Measurements from ENCODE around the gene LRRK2. TPM values are rescaled to one million over a fixed set of nuclear protein-coding genes. Genes with fewer than 3 reads are reported as not detected.

Gene LRRK2
- total and polyA plus RNA-seq, 10 of the 15 experiments (the other 5 are each of a cell fraction or from before 2014, with no cell fraction given), result 0.80 to 32.6 (median 1.4) TPM

DNA sequence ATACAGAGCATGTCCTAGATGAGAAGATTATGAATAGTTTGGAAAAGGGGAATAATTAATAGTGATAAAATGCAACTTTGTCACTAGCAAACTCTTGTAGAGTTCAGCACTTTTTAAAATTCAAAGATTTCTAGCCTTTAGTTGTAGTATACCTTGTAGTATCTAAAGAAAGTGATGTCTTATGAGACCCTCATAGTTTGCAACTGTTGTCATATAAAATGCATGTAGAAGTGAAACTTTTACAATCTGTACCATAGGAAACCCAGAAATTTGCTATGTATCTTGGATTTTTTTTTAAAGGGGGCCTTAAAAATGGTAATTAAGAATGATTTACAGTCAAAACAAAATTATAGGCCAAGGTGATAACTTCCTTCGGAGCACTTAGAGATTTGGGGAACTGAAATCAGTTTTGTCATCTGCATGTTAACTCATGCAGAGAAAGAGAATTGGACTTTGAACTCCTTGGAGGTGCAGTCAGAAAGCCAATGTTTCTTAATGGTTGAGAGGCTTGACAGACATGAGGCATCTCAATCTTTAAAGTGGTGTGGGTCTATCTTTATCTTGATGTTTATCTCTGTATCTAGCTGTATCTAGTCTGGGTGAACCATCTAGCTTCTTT is 1.3 kb downstream of the LRRK2 start (continued):
- TF ChIP-seq ZNF274 (IDR thresholded peaks at IDR 0.05; ENCODE audit: insufficient read depth, insufficient read length) (no peak), MTA2 (IDR thresholded peaks at IDR 0.05; ENCODE audit: low read depth) (peak; percentile 98), MYB (IDR thresholded peaks at IDR 0.05; ENCODE audit: borderline replicate concordance, low read depth, low read length) (no peak), RBBP5 (conservative IDR thresholded peaks at IDR 0.05) (no peak), CHD4 (IDR thresholded peaks at IDR 0.05) (no peak)

DNA sequence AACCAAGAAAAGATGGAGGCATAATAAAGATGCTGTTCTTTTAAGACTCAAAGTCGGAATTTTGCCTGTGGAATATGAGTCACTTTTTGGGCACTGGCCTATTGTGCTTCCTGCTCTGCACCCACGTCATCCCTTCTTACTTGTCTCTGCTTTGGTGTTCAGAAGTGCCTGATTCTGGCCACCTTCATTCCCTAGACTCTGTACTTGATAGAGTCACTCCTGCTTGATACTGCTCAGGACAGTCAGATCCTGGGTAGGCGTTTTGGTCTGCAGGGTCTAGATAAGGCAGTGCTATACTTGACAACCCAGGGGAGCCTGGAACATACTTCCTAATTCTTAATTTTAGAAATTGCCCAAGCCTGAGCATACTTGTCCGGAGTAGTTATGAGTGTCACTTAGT is 1.9 kb downstream of the LRRK2 start:
- CTCF ChIA-PET, result interaction anchor here (0.9 to 1.5 kb wide), 2 partner anchors 33 to 42 kb away, joined by 4 to 5 read pairs; no protein-coding TSS in a partner anchor
- in situ Hi-C loops (cut with MboI) (loop anchor here (5.0 kb wide), 1 partner anchor 59 kb away; no protein-coding TSS in a partner anchor), intact Hi-C loops (cut with micrococcal nuclease; ENCODE audit: unreplicated experiment) (loop anchor here (1.0 to 10.0 kb wide), 7 partner anchors 33 to 612 kb away; partner anchors contain the start of gene ABCD2)
- DNase-seq (ENCODE audit: low read depth, low spot score) (no peak), FAIRE-seq (no peak), ATAC-seq (peak; percentile 37)
- Histone ChIP-seq H3K9me3 (replicated peaks; ENCODE audit: control insufficient read depth, insufficient read depth, low read length) (no peaks in the 10 kb centered on the region; the same call in 1 of the 3 replicates), H3K27ac (ENCODE audit: control insufficient read depth, insufficient read depth) (no peak overlapping the region), H2AFZ (ENCODE audit: control insufficient read depth, low read depth, low read length) (no peak overlapping the region), H3K79me2 (ENCODE audit: control insufficient read depth, insufficient read depth, low read length) (no peaks in the 10 kb centered on the region), H3K27me3 (replicated peaks in 1 of 2; ENCODE audit: control insufficient read depth in 2 of 2, insufficient read depth in 2 of 2, low read length in 1 of 2) (peaks cover 0 to 17% of the 10 kb centered on the region in 2 experiments; a peak in 1 of 4 replicates), H3K4me1 (ENCODE audit: control insufficient read depth, insufficient read depth, low read length) (peaks cover 9% of the 10 kb centered on the region), H3K4me2 (ENCODE audit: control insufficient read depth, insufficient read depth) (peak overlapping the region; percentile 73), H4K20me1 (ENCODE audit: control insufficient read depth, insufficient read depth) (no peaks in the 10 kb centered on the region), H3K4me3 (peak overlapping the region; percentile 23; the same call in 1 of the 2 replicates), H3K9ac (ENCODE audit: control insufficient read depth, insufficient read depth, low read length) (no peak overlapping the region), H3K36me3 (ENCODE audit: control insufficient read depth in 2 of 2, insufficient read depth in 2 of 2, low read length in 1 of 2) (no peaks in the 10 kb centered on the region)
- SMC1A ChIA-PET (ENCODE audit: uncharacterized antibody, unreplicated experiment), result interaction anchor here (0.8 to 2.2 kb wide), 11 partner anchors 12 to 109 kb away, joined by 3 to 17 read pairs (median 5); no protein-coding TSS in a partner anchor
- TF ChIP-seq, protein P1, sequence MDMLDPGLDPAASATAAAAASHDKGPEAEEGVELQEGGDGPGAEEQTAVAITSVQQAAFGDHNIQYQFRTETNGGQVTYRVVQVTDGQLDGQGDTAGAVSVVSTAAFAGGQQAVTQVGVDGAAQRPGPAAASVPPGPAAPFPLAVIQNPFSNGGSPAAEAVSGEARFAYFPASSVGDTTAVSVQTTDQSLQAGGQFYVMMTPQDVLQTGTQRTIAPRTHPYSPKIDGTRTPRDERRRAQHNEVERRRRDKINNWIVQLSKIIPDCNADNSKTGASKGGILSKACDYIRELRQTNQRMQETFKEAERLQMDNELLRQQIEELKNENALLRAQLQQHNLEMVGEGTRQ (IDR thresholded peaks at IDR 0.05; ENCODE audit: borderline replicate concordance, low read depth, low read length), result no peak
- TF ChIP-seq RB1 (IDR thresholded peaks at IDR 0.05; ENCODE audit: borderline replicate concordance), result no peak
- TF ChIP-seq, protein P2, sequence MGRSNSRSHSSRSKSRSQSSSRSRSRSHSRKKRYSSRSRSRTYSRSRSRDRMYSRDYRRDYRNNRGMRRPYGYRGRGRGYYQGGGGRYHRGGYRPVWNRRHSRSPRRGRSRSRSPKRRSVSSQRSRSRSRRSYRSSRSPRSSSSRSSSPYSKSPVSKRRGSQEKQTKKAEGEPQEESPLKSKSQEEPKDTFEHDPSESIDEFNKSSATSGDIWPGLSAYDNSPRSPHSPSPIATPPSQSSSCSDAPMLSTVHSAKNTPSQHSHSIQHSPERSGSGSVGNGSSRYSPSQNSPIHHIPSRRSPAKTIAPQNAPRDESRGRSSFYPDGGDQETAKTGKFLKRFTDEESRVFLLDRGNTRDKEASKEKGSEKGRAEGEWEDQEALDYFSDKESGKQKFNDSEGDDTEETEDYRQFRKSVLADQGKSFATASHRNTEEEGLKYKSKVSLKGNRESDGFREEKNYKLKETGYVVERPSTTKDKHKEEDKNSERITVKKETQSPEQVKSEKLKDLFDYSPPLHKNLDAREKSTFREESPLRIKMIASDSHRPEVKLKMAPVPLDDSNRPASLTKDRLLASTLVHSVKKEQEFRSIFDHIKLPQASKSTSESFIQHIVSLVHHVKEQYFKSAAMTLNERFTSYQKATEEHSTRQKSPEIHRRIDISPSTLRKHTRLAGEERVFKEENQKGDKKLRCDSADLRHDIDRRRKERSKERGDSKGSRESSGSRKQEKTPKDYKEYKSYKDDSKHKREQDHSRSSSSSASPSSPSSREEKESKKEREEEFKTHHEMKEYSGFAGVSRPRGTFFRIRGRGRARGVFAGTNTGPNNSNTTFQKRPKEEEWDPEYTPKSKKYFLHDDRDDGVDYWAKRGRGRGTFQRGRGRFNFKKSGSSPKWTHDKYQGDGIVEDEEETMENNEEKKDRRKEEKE (IDR thresholded peaks at IDR 0.05), result no peak
- 0 out of 2 replicates have a peak, but pooled peaks have one; percentile 23 for TF ChIP-seq MXI1 (IDR thresholded peaks at IDR 0.05; ENCODE audit: low read depth, low read length)
- TF ChIP-seq EZH2 (IDR thresholded peaks at IDR 0.05; ENCODE audit: borderline replicate concordance, control insufficient read depth, low read depth, low read length), result no peak
- no peak for TF ChIP-seq MYB (IDR thresholded peaks at IDR 0.05; ENCODE audit: borderline replicate concordance, low read depth, low read length)
- TF ChIP-seq RCOR1 (conservative IDR thresholded peaks at IDR 0.05; ENCODE audit: low read depth, low read length), result no peak
- TF ChIP-seq IKZF1 (conservative IDR thresholded peaks at IDR 0.05), result peak; percentile 3
- no peak for TF ChIP-seq POLR2A (IDR thresholded peaks at IDR 0.05; ENCODE audit: low read depth, low read length)
- TF ChIP-seq SIN3A (IDR thresholded peaks at IDR 0.05; ENCODE audit: low read depth, low read length), result no peak
- no peak for TF ChIP-seq BRCA1 (IDR thresholded peaks at IDR 0.05; ENCODE audit: low read depth, low read length)
- no peak for TF ChIP-seq HDAC6 (IDR thresholded peaks at IDR 0.05; ENCODE audit: unreplicated experiment)
- RAD21 ChIA-PET (ENCODE audit: unreplicated experiment), result interaction anchor here (1.0 to 5.2 kb wide), 6 partner anchors 17 to 87 kb away, joined by 3 to 40 read pairs (median 5); no protein-coding TSS in a partner anchor
- POLR2A ChIA-PET, result interaction anchor here (1.0 to 1.2 kb wide), 3 partner anchors 18 to 72 kb away, joined by 3 read pairs; no protein-coding TSS in a partner anchor
- WGBS (ENCODE audit: insufficient coverage, insufficient replicate concordance, low lambda C conversion rate, missing lambda C conversion rate), result 2% methylated on average over 4 of the region's 4 CpGs
- BruUV-seq (replicated peaks), result no TSS peak
